ENCODE results near the gene RHOT2. TPM values are rescaled to one million over a fixed set of nuclear protein-coding genes. Genes with fewer than 3 reads are reported as not detected.

RHOT2 gene
- total and polyA plus RNA-seq, 9 of the 15 experiments (the other 6 are each of a cell fraction or from before 2014, with no cell fraction given) = 5.0 to 373 (median 112) TPM

- no peak for TF ChIP-seq TFE3 (CRISPR knock-in tag; IDR thresholded peaks at IDR 0.05)
- no peak for TF ChIP-seq ZBTB49 (CRISPR knock-in tag; IDR thresholded peaks at IDR 0.05; ENCODE audit: borderline replicate concordance)
- no peak for TF ChIP-seq HDGF (IDR thresholded peaks at IDR 0.05)
- no peak for TF ChIP-seq SMARCA5 (IDR thresholded peaks at IDR 0.05)
- no peak for TF ChIP-seq SMARCE1 (IDR thresholded peaks at IDR 0.05)
- TF ChIP-seq FOXA3 (CRISPR knock-in tag; conservative IDR thresholded peaks at IDR 0.05 in 1 of 2, IDR thresholded peaks at IDR 0.05 in 1 of 2) = no peak
- TF ChIP-seq ZNF780A (CRISPR knock-in tag; IDR thresholded peaks at IDR 0.05) = no peak
- TF ChIP-seq SMARCC2 (IDR thresholded peaks at IDR 0.05; ENCODE audit: low read depth) = no peak
- no peak for TF ChIP-seq NR4A1 (CRISPR knock-in tag; IDR thresholded peaks at IDR 0.05)
- TF ChIP-seq NR4A1 (tag; IDR thresholded peaks at IDR 0.05) = no peak
- TF ChIP-seq PBX2 (CRISPR knock-in tag; IDR thresholded peaks at IDR 0.05; ENCODE audit: low read depth) = no peak
- TF ChIP-seq PBX2 (tag; conservative IDR thresholded peaks at IDR 0.05; ENCODE audit: low read depth) = no peak
- TF ChIP-seq NFYB (IDR thresholded peaks at IDR 0.05; ENCODE audit: extremely low read depth, insufficient read length) = peak; percentile 83
- TF ChIP-seq ZBTB43 (CRISPR knock-in tag; IDR thresholded peaks at IDR 0.05) = peak; percentile 45; the same call in 1 of the 2 replicates
- peak; percentile 54; the same call in 1 of the 2 replicates for TF ChIP-seq PKNOX1 (IDR thresholded peaks at IDR 0.05)
- no peak; the same call in 1 of the 2 replicates for TF ChIP-seq ZNF511 (CRISPR knock-in tag; IDR thresholded peaks at IDR 0.05)
These were observed 16.3 kb downstream of the RHOT2 start, which contains the start of gene JMJD8 (continued) for GRCh38 chr16:684071-684794.

Data from K562 (cell line).